HG03196 (cell line): ENCODE measurements around the gene PGC.
"Not testable (repeated sequence)": the region's sequence is repeated elsewhere in the genome, so short reads cannot be mapped to it uniquely, and the experiment has no call there.

Source experiments
- ATAC-seq: cut with Tn5 transposase; IDR thresholded peaks from one replicate; pipeline ENCODE4 v1.9.1; 2021; ENCODE audit not compliant: unreplicated experiment

PGC gene

GRCh38 chr6:41777551-41778285, 30.5 kb upstream of the PGC start:
- ATAC-seq: no peak

- no peak for ATAC-seq
Observed at GRCh38 chr6:41775293-41775882, 28.2 kb upstream of the PGC start.

DNA sequence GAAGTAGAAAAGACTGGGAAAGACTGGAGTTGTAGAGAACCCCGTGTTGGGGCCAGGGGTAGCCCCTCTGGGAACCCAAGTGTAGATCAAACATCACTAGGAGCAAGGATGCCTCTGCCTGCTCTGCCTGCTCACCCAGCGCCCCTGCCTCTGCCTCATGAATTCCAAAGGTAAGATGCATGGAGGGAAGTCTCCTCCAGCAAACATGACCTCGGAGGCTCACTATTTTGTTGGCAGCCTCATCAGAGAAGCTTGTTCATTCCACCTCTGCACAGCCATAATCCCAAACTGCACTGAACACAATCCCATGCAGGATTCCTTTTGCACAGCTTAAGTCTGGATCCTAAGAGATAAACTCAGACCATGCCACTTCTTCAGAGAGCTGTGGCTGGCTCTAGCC, 27.6 kb upstream of the PGC start:
- no peak for ATAC-seq

GRCh38 chr6:41771058-41771983, 24.1 kb upstream of the PGC start:
- ATAC-seq: no peak

- ATAC-seq: no peak
Observed at GRCh38 chr6:41770381-41771057, 23.3 kb upstream of the PGC start.

DNA sequence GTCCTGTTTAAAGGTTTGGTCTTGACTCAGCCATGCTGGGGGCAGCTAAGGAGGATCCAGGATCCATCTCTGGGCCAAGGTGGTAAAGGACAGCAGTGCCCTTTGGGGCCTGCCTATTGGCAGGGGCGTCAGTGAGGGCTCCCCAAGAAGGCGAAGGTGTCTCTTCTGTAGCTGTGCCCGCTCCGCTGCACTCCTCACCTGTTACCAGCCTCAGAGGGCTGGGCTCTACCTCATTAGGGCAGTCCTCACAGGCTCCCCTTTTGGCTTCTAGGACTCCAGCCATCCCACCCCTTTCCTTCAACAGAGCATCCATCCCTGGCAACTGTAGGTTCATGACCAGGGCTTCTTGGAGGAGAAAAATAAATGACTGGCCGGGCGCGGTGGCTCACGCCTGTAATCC, 22.2 kb upstream of the PGC start:
- no peak for ATAC-seq

DNA sequence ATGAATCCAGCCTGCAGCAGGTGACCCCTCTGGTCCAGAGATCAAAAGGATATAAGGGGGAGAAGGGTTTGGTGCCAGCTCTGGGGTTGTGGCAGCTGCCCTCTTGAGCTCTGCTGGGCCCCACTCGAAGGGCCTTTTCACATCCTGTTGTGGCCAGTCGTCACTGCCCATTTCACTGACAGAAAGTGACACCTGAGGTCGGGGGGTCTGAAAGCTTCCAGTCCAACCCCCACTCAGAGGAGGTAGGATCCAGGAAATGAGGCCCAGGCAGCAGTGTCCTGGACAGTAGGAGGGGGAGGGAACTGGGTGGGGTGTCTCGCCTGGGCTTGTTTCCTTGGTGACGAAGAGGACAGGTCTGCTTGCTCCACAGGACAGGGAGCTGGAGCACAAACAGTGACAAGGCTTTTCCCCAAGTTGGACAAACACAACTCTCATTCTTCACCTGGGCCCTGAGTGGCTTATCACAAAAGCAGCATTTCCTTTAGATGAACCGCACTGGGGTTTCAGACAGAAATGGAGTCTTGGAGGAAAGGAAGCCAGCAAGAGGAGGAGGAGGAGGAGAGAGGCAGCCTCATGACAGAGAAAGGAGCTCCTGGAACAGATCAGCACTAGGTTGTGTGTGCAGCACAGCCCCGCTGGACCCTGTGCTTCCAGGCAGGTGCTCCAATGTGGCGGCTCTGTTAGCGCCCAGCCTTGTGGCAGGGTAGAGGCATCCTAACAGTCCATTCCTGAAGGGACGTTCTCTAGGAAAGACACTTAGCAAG, 21.5 kb upstream of the PGC start:
- no peak for ATAC-seq

DNA sequence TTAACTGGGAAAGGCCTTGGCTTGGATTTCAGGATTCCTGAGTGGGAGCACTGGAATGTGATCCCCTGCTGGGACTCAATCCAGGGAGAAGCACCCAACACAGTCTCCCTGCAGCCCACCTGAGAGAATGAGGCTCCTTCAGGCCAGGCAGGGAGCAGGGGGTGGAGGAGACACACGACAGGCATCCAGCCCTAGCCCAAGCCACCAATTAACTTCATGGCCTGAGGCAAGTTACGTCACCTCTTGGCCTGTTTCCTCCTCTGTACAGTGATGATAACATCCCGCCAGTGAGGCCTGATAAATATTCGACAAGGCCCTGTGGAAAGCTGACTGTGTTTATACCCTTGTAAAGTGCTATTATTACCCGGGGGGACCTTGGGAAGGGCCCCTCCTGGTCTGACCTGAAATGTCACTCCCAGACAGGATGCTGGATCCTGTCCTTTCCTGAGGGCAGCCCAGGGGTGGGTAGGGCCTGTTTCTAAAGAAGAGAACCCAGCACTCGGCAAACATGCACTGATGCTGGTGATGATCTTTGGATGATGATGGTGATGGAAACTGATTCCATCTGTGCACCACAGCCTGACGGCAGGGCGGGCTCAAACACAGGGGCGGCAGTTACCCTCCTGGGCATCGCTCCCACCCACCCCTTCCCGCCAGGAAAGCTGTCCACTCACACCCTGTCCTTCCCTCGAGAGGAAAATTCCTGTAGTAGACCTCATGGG, 20.1 kb upstream of the PGC start:
- ATAC-seq: no peak

DNA sequence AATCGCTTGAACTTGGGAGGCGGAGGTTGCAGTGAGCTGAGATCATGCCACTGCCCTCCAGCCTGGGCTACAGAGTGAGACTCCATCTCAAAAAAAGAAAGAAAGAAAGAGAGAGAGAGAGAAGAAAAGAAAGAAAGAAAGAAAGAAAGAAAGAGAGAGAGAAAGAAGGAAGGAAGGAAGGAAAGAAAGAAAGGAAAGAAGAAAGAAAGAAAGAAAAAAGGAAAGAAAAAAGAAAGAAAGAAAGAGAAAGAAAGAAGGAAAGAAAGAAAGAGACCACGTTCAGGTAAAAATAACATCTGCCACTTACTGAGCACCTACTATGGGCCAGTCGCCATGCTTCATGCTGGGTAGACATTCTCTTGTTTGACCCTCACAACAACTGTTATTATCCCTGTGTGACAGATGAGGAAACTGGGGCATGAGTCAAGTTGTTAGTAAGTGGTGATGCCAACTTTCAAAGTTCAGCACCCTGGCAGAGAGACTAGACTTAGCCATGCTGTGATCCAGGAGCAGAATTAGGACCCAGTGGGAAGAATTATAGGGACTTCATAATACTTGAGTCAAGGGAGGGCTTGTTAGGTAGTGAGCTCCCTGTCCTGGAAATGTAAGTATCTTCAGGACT, 19.0 kb upstream of the PGC start:
- not testable (repeated sequence) for ATAC-seq

- no peak for ATAC-seq
Observed at GRCh38 chr6:41763470-41763869, 16.3 kb upstream of the PGC start.

DNA sequence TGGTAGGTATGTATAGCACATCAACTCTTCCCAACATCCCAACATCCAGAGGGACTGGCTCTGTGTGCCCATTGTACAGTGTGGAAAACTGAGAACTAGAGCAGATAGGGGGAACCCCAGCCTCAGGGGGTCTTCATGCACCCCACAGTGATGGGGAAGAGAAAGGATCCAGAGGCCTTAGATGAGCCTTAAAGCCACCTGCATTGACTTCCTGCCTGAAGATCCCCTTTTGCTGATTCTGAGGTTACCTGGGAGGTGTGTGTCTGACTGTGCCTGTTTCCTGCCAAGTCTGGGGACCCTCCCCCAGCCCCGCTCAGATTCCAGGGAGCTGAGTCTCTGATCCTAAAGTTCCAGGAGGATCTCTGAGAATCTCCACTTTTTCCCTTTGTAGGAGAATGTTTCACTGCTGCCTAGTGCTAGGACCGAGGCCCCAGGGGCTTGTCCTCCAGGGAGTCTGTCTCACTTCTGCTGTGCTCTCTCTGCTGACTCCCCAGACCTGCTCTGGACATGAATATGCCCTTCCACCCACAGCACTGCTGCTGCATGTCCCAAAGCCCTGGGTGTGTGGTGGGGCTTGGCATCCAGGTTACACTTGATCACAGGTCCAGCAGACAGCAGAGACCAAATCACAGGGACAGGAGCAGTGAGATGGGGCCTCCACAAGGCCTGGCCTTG, 12.8 kb upstream of the PGC start:
- ATAC-seq: no peak

GRCh38 chr6:41759106-41759904, 12.1 kb upstream of the PGC start:
- no peak for ATAC-seq

DNA sequence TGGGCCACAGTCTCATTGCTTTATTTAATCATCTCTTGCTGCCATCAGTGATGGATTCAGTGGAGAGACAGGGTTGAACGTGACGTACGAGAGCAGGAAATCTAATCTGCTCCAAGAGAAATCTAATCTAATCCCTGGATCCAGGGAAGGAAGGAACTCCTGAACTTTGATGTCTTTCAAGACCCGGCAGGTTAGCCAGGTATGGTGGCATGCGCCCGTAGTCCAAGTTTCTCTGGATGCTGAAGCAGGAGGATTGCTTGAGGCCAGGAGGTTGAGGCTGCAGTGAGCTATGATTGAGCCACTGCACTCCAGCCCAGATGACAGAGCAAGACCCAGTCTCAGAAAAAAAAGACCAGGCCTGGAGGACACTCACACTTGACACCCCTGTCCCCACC, 11.4 kb upstream of the PGC start:
- ATAC-seq: no peak

DNA sequence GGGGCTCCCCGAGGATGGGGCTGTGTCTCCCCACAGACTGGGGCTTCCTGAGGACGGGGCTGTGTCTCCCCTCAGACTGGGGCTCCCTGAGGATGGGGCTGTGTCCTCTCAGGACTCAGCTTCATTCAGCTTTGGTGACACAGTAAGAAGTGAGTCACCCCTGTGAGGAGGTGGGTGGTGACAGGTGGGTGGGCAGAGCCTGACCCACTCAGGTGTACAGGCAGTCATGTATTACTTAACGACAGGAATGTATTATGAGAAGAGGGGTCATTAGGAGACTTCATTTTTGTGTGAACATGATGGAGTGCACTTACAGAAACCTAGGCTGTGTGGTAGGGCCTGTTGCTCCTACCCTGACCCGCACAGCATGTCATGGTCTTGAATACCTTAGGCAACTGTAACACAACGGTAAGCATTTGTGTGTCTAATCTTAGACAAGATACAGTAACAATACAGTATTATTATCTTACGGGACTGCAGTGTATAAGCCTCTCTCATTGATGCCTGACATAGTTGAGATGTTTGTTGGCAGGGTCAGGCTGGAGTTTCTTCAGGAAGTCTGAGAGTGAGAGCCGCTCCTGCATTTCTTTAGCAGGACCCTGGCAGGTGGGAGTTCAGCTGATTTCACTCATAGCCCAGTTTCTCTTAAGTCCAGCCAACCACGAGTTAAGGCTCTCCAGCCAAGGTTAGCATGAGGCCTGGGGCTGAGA, 10.9 kb upstream of the PGC start:
- ATAC-seq: no peak

DNA sequence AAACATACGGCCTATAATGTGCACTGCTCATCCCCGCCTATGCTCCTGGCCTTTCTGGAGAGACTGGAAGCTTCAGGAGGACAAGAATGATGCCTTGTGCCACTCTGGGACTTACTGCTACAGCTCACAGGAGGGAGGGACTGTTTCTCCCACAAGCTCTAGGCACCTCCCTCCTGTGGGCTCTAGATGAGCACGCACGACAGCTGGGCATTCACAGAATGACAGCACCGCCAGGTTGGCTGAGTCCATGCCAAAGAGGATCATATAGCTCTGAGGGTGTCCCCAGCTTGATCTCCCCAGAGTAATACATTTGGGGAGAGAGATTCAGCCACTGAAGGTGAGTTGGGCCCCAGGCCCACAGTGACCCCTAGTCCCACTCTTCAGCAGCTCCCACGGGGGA, 10.1 kb upstream of the PGC start:
- no peak for ATAC-seq

- ATAC-seq: no peak
Observed at GRCh38 chr6:41756354-41756753, 9.2 kb upstream of the PGC start.

- ATAC-seq: no peak
Observed at GRCh38 chr6:41755895-41756294, 8.7 kb upstream of the PGC start.

GRCh38 chr6:41750374-41750773, 3.2 kb upstream of the PGC start:
- ATAC-seq: no peak
